ENCODE data around the gene IRX6.

The IRX6 gene

DNA sequence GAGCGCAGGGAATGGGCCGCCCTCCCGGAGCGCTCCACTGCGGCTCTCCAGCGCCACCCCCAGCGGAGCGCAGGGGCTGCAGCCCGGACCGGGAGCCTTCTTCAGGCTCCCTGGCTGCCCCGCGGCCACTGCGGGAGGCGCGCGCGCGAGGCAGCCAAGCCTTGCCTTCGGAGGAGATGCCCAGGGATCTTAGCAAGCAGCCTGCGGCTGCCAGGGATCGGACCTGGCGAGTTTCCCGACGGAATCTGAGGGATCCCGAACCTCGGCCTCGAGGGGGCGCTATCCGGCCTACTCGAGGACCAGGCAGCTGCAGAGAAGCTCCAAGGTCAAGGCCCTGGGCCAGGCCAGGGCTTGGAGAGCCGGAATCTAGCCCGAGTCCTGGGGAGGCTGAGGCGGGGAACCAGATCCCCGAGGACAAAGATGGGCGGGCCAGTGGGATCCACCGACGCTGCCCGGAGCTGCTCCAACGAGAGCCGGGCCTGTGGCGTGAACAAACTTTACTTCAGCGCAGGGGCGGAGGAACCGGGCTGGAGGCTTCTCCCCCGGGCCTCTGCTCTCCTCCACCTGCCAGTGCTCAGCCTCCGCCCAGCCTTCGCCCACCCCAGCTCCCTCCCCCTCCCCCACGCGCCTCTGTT, at the start of gene IRX6:
IRX6 (plus strand) TSS at position 567 of the 635 bp plus-strand sequence. CDS start 889 bp downstream, outside the sequence.
- Histone ChIP-seq H3K36me3 (ENCODE audit: control insufficient read depth, insufficient read depth, low read length, severe bottlenecking) (no peaks in the 10 kb centered on the region), H3K27me3 (replicated peaks; ENCODE audit: control insufficient read depth, insufficient read depth, low read length) (peaks cover 51% of the 10 kb centered on the region), H3K4me1 (ENCODE audit: control insufficient read depth, insufficient read depth, low read length) (peaks cover 4% of the 10 kb centered on the region), H3K9me3 (ENCODE audit: control insufficient read depth, low read length) (no peaks in the 10 kb centered on the region), H3K9ac (ENCODE audit: low read length) (no peak within 1 kb of the TSS), H3K4me3 (ENCODE audit: low read length) (peak within 1 kb of the TSS; percentile 41)
- DNase-seq (ENCODE audit: low read depth): no peak

DNA sequence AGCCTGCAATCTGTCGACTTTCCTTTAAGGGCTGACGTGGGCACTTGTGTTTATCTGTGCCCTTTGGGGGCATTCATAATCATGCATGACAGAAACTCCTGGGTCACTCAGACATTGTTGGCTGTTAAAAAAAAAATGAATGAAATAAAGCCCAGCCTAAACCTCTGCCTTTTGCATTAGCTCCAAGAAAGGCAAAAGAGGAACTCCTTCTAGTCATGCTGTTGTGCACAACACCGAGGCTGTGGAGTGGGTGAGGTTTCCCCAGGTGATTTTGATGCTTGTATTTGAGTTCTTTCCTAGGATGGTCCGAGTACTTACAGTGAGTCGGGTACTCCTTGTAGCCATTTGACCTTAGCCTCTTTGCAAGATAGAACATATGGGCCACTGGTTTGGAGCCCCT, 49.6 kb upstream of the IRX6 start:
- Histone ChIP-seq H3K9ac (ENCODE audit: low read length) (no peak overlapping the region), H3K4me3 (ENCODE audit: low read length) (no peak overlapping the region), H3K36me3 (ENCODE audit: control insufficient read depth, insufficient read depth, low read length, severe bottlenecking) (no peaks in the 10 kb centered on the region), H3K4me1 (ENCODE audit: control insufficient read depth, insufficient read depth, low read length) (no peaks in the 10 kb centered on the region), H3K9me3 (ENCODE audit: control insufficient read depth, low read length) (peaks cover 5% of the 10 kb centered on the region), H3K27me3 (replicated peaks; ENCODE audit: control insufficient read depth, insufficient read depth, low read length) (peaks cover 9% of the 10 kb centered on the region)
- no peak for DNase-seq (ENCODE audit: low read depth)

DNA sequence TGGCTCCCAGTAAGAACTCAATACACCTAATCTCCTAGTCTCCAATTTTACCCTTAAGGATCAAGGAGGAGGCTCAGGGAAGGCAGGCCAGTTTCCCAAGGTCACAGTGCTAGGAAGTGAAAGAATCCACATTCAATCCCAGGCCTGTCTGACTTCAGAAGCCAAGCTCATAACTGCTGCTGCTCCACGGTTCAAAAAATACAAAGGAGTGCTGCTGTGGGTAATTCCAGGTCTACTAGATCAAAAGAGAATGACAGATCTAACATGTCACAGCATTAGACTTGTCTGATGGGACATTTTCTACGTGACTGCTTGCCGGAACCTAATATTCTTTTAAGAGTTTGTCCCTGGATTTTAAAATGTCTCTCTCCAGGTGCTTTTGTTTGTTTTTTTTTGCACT, 48.8 kb upstream of the IRX6 start:
- DNase-seq (ENCODE audit: low read depth): no peak
- Histone ChIP-seq H3K4me1 (ENCODE audit: control insufficient read depth, insufficient read depth, low read length) (no peaks in the 10 kb centered on the region), H3K9me3 (ENCODE audit: control insufficient read depth, low read length) (peaks cover under 1% of the 10 kb centered on the region), H3K9ac (ENCODE audit: low read length) (no peak overlapping the region), H3K36me3 (ENCODE audit: control insufficient read depth, insufficient read depth, low read length, severe bottlenecking) (no peaks in the 10 kb centered on the region), H3K27me3 (replicated peaks; ENCODE audit: control insufficient read depth, insufficient read depth, low read length) (peaks cover 9% of the 10 kb centered on the region), H3K4me3 (ENCODE audit: low read length) (no peak overlapping the region)

- H3K4me1 ChIP-seq (ENCODE audit: control insufficient read depth, insufficient read depth, low read length): no peaks in the 10 kb centered on the region
- no peaks in the 10 kb centered on the region for H3K9me3 ChIP-seq (ENCODE audit: control insufficient read depth, low read length)
- H3K27me3 ChIP-seq (replicated peaks; ENCODE audit: control insufficient read depth, insufficient read depth, low read length): peaks cover 9% of the 10 kb centered on the region
- no peak overlapping the region for H3K9ac ChIP-seq (ENCODE audit: low read length)
- H3K36me3 ChIP-seq (ENCODE audit: control insufficient read depth, insufficient read depth, low read length, severe bottlenecking): no peaks in the 10 kb centered on the region
- no peak overlapping the region for H3K4me3 ChIP-seq (ENCODE audit: low read length)
- DNase-seq (ENCODE audit: low read depth): no peak
These were observed 48.1 kb upstream of the IRX6 start for GRCh38 chr16:55275869-55276268.

DNA sequence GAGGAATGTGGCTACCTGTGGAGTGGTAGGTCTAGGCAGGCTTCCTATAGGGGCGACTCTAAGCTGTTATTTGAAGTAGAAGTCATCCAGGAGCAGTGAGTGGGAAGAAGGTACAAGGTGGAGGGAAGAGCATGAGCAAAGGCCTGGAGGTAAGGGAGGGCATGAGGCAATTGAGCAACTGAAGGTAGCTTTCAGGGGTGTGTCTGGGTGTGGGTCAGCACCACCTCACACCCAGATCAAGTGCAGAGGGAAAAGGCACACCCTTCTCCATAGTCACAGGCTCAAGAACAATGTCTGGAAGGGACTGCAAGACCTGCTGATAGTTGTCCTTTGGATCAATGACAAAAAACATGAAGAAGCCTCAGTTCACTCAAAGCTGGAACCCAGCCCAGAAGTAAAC, 46.5 kb upstream of the IRX6 start:
- H3K9me3 ChIP-seq (ENCODE audit: control insufficient read depth, low read length): no peaks in the 10 kb centered on the region
- no peak for DNase-seq (ENCODE audit: low read depth)
- H3K27me3 ChIP-seq (replicated peaks; ENCODE audit: control insufficient read depth, insufficient read depth, low read length): peaks cover 9% of the 10 kb centered on the region
- H3K4me1 ChIP-seq (ENCODE audit: control insufficient read depth, insufficient read depth, low read length): peaks cover under 1% of the 10 kb centered on the region
- H3K36me3 ChIP-seq (ENCODE audit: control insufficient read depth, insufficient read depth, low read length, severe bottlenecking): no peaks in the 10 kb centered on the region
- H3K4me3 ChIP-seq (ENCODE audit: low read length): no peak overlapping the region
- H3K9ac ChIP-seq (ENCODE audit: low read length): no peak overlapping the region

DNA sequence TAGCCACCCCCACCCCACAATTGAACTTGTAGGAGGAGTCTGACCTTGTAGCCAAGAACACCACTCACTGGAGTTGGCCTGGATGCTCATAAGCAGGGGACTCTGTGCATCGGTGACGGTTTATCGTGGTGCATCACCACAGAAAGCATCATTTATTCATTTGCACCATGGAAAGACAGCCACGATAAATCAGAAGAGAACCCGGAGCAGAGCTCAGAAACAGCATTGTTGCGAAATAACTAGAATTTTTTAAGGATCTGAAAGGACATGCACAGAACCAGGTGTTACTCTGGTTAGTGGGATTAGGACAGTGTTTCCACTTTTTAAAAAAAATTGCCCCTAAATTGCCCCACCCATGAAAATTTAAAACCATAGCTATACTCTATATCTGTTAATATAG, 44.4 kb upstream of the IRX6 start:
- no peak overlapping the region for H3K9ac ChIP-seq (ENCODE audit: low read length)
- no peak for DNase-seq (ENCODE audit: low read depth)
- no peak overlapping the region for H3K4me3 ChIP-seq (ENCODE audit: low read length)
- peaks cover 9% of the 10 kb centered on the region for H3K27me3 ChIP-seq (replicated peaks; ENCODE audit: control insufficient read depth, insufficient read depth, low read length)
- H3K36me3 ChIP-seq (ENCODE audit: control insufficient read depth, insufficient read depth, low read length, severe bottlenecking): no peaks in the 10 kb centered on the region
- peaks cover 18% of the 10 kb centered on the region for H3K4me1 ChIP-seq (ENCODE audit: control insufficient read depth, insufficient read depth, low read length)
- H3K9me3 ChIP-seq (ENCODE audit: control insufficient read depth, low read length): no peaks in the 10 kb centered on the region

DNA sequence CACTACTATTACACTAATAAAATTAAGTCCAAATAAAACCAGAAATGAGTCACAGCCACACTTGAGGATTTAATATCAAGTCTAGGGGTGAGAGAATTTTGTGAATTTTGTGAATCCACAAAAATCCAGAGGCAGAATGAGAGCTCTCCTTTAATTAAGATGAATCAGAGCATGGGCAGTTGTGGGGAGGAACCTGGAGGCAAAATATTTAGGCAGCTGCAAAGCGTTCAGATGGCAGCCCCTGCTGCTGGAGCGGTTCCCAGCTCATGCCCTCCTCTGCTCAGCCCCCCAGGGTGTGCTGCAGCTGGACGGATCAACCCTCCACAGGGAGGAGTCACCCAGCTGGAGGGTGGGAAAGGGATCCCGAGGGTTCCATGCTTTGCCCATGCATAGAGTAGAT, 43.4 kb upstream of the IRX6 start:
- Histone ChIP-seq H3K4me3 (ENCODE audit: low read length) (no peak overlapping the region), H3K9ac (ENCODE audit: low read length) (no peak overlapping the region), H3K4me1 (ENCODE audit: control insufficient read depth, insufficient read depth, low read length) (peaks cover 18% of the 10 kb centered on the region), H3K9me3 (ENCODE audit: control insufficient read depth, low read length) (no peaks in the 10 kb centered on the region), H3K36me3 (ENCODE audit: control insufficient read depth, insufficient read depth, low read length, severe bottlenecking) (no peaks in the 10 kb centered on the region), H3K27me3 (replicated peaks; ENCODE audit: control insufficient read depth, insufficient read depth, low read length) (peaks cover 9% of the 10 kb centered on the region)
- no peak for DNase-seq (ENCODE audit: low read depth)

GRCh38 chr16:55282441-55282840, 41.6 kb upstream of the IRX6 start:
- peaks cover 9% of the 10 kb centered on the region for H3K27me3 ChIP-seq (replicated peaks; ENCODE audit: control insufficient read depth, insufficient read depth, low read length)
- no peaks in the 10 kb centered on the region for H3K9me3 ChIP-seq (ENCODE audit: control insufficient read depth, low read length)
- H3K9ac ChIP-seq (ENCODE audit: low read length): no peak overlapping the region
- no peak for DNase-seq (ENCODE audit: low read depth)
- no peak overlapping the region for H3K4me3 ChIP-seq (ENCODE audit: low read length)
- no peaks in the 10 kb centered on the region for H3K36me3 ChIP-seq (ENCODE audit: control insufficient read depth, insufficient read depth, low read length, severe bottlenecking)
- peaks cover 18% of the 10 kb centered on the region for H3K4me1 ChIP-seq (ENCODE audit: control insufficient read depth, insufficient read depth, low read length)

DNA sequence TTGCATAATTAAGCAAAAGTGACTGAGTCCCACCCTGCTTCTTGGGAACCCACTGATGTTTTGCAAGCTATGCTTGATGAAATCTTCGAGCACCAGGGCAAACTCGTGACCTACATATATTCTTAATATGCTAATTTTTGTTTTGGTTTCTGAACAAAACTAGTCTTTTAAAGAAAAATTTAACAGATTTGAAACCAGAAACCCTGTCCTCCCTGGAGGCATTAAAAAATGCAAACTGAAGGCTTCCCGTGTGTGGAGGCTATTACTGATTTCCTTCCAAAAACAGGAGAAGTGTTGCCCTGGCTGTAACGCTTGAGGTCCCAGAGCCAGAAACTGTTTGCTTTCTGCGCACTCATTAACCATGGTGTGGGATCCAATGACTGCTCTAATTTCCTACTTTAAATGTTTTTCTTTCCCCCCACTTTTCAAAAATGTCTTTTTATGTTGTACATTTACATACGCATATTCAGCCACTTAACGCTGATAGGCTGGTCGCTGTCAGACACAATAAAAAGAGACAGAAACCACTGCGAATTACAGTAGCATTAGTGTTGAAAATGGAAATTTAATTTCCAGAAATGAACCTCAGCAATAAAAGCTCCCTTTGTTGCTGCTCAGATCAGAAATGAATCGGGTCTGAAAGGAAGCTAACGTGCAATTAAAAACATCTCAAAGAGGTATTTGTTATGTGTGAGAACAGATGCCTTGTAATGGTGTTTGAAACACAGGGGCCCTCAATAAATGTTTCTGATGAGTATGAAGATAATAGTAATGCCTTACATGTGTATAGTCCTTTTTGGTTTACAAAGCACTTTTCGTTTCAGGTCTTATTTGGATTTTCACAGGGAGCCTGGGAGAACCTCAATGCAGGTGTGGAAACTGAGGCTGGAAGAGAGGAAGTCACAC, 39.9 kb upstream of the IRX6 start:
- Histone ChIP-seq H3K9ac (ENCODE audit: low read length) (no peak overlapping the region), H3K9me3 (ENCODE audit: control insufficient read depth, low read length) (peaks cover 12% of the 10 kb centered on the region)

DNA sequence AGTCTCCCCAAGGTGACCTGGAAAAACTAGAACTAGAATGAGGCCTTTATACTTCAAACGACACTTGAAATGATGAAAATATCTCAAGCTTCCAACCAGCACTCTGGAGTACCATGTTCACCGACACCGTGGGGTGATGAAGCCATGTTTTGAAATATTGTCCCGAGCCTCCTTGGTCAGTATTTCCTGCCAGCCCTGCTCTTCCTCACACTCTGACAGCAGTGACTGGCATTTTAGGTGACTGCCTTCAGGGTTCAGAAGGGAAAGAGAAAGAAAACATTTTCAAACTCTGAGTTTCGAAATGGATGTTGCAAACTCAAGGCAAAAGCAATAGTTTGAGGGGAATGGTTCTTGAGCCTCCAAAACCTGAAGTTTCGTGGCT, 39.3 kb upstream of the IRX6 start:
- no peak for DNase-seq (ENCODE audit: low read depth)

More for the DNA sequence above, 39.9 kb upstream of the IRX6 start:
- no peak overlapping the region for H3K4me3 ChIP-seq (ENCODE audit: low read length)
- H3K36me3 ChIP-seq (ENCODE audit: control insufficient read depth, insufficient read depth, low read length, severe bottlenecking): no peaks in the 10 kb centered on the region
- no peak for DNase-seq (ENCODE audit: low read depth)
- peaks cover 18% of the 10 kb centered on the region for H3K4me1 ChIP-seq (ENCODE audit: control insufficient read depth, insufficient read depth, low read length)
- peaks cover 4% of the 10 kb centered on the region for H3K27me3 ChIP-seq (replicated peaks; ENCODE audit: control insufficient read depth, insufficient read depth, low read length)

DNA sequence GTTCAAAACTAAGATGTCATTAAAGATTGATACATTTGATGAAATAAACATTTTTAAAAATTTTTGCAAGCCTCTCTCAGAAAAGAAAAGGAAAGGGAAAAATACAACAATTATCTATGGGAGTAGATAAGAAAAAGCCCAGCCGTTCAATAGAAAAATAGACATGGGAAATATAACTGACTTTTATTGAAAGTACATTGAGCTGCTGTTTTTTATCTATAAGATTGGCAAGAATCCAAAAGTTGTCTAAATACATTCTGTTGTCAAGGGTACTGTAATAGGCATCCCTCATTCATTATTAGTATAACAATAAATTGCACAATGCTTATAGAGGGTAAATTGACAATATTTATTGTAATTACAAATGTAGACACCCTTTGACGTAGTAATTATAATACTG, 38.4 kb upstream of the IRX6 start:
- Histone ChIP-seq H3K4me3 (ENCODE audit: low read length) (no peak overlapping the region), H3K36me3 (ENCODE audit: control insufficient read depth, insufficient read depth, low read length, severe bottlenecking) (no peaks in the 10 kb centered on the region), H3K4me1 (ENCODE audit: control insufficient read depth, insufficient read depth, low read length) (peaks cover 18% of the 10 kb centered on the region), H3K9ac (ENCODE audit: low read length) (no peak overlapping the region), H3K27me3 (replicated peaks; ENCODE audit: control insufficient read depth, insufficient read depth, low read length) (no peaks in the 10 kb centered on the region), H3K9me3 (ENCODE audit: control insufficient read depth, low read length) (peaks cover 12% of the 10 kb centered on the region)
- no peak for DNase-seq (ENCODE audit: low read depth)

More for the DNA sequence above, 39.3 kb upstream of the IRX6 start:
- Histone ChIP-seq H3K27me3 (replicated peaks; ENCODE audit: control insufficient read depth, insufficient read depth, low read length) (no peaks in the 10 kb centered on the region), H3K4me3 (ENCODE audit: low read length) (no peak overlapping the region), H3K36me3 (ENCODE audit: control insufficient read depth, insufficient read depth, low read length, severe bottlenecking) (no peaks in the 10 kb centered on the region), H3K9ac (ENCODE audit: low read length) (no peak overlapping the region), H3K4me1 (ENCODE audit: control insufficient read depth, insufficient read depth, low read length) (peaks cover 18% of the 10 kb centered on the region), H3K9me3 (ENCODE audit: control insufficient read depth, low read length) (peaks cover 12% of the 10 kb centered on the region)
